HG03469 (cell line): Measurements from ENCODE around the gene P4HTM.
"Not testable (repeated sequence)": the region's sequence is repeated elsewhere in the genome, so short reads cannot be mapped to it uniquely, and the experiment has no call there.

Experiments used
- ATAC-seq: cut with Tn5 transposase; IDR thresholded peaks from one replicate; pipeline ENCODE4 v1.9.1; 2021; ENCODE audit warnings: mild to moderate bottlenecking, moderate library complexity, moderate number of reproducible peaks; ENCODE audit not compliant: unreplicated experiment

The P4HTM gene

DNA sequence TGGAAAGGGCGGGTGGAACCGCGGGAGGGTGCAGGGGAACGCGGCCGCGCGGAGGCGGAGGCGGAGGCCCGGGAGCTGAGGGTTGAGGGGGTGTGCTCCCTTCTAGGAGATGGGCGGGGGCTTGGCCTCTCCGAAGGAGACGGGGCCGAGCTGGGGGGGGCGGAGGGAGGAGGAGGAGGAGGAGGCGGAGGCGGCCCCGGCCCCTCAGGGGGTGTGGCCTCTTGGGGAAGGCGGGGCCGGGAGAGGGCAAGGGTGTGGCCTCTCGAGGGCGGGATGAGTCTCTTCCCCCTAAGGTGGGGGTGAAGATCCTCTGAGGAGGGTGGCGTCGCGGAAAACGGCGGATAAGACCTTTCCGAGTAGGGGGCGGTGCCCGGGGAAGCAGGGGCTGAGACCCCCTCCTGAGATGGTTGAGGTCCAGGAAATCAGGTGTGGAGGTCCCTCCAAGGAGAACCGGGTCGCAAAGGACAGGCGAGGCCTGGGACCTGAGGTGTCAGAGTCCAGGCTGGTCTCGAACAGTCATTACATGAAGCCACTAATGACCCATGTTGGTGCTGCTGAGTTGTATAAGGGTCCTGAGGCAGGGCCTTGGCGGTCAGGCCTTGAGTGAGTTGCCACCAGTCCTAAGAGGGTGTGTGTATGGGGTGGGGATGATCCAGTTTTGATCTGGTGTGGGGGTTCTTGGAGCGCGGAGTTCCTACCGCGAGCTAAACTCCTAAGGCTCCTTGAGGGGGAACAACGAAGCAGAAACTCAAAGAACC lies 17.9 kb downstream of the P4HTM start:
- peak; percentile 23 for ATAC-seq

DNA sequence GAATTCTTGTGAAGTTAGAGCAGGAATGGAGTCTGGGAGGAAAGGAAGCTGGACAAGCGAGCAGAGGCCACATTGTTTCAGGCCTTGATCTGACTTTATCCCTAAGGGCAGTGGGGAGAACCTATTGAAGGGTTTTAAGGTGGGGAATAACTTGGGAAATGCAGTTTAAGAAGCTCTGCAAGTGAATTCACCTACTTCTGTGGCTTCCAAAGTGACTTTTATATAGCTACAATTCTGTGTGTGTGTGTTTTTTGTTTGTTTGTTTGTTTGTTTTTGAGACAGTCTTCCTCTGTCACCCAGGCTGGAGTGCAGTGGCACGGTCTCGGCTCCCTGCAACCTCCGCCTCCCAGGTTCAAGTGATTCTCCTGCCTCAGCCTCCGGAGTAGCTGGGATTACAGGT lies 18.6 kb downstream of the P4HTM start:
- ATAC-seq, result not testable (repeated sequence)

DNA sequence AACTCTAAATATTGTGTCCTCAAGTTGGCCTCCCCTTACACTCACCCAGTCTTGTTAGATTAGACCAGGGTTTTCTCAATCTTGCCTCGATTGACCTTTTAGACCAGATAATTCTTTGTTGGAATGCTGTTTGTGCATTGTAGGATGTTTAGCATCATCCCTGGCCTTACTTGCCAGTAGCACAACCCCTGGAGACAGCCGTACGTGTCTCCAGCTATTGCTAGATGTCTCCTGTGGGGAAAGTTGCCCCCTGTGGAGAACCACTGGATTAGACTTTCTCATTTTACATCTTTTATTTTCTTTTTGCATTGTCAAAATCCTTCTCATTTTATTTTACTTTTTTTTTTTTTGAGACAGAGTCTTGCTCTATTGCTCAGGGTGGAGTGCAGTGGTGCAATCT lies 19.4 kb downstream of the P4HTM start:
- no peak for ATAC-seq

DNA sequence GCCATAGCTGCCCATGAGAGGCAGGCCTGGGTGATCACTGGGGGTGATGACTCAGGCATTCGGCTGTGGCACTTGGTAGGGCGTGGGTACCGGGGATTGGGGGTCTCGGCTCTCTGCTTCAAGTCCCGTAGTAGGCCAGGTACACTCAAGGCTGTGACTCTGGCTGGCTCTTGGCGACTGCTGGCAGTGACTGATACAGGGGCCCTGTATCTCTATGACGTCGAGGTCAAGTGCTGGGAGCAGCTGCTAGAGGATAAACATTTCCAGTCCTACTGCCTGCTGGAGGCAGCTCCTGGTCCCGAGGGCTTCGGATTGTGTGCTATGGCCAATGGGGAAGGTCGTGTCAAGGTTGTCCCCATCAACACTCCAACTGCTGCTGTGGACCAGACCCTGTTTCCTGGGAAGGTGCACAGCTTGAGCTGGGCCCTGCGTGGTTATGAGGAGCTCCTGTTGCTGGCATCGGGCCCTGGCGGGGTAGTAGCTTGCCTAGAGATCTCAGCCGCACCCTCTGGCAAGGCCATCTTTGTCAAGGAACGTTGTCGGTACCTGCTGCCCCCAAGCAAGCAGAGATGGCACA lies 22.5 kb downstream of the P4HTM start:
- no peak for ATAC-seq

DNA sequence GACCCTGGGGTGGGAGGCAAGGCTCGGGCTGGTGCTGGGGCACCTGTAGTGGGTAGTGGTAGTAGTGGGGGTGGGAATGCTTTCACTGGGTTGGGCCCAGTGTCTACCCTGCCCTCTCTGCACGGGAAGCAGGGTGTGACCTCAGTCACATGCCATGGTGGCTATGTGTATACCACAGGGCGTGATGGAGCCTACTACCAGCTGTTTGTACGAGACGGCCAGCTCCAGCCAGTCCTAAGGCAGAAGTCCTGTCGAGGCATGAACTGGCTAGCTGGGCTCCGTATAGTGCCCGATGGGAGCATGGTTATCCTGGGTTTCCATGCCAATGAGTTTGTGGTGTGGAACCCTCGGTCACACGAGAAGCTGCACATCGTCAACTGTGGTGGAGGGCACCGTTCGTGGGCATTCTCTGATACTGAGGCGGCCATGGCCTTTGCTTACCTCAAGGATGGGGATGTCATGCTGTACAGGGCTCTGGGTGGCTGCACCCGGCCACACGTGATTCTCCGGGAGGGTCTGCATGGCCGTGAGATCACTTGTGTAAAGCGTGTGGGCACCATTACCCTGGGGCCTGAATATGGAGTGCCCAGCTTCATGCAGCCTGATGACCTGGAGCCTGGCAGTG lies 23.2 kb downstream of the P4HTM start:
- no peak for ATAC-seq

DNA sequence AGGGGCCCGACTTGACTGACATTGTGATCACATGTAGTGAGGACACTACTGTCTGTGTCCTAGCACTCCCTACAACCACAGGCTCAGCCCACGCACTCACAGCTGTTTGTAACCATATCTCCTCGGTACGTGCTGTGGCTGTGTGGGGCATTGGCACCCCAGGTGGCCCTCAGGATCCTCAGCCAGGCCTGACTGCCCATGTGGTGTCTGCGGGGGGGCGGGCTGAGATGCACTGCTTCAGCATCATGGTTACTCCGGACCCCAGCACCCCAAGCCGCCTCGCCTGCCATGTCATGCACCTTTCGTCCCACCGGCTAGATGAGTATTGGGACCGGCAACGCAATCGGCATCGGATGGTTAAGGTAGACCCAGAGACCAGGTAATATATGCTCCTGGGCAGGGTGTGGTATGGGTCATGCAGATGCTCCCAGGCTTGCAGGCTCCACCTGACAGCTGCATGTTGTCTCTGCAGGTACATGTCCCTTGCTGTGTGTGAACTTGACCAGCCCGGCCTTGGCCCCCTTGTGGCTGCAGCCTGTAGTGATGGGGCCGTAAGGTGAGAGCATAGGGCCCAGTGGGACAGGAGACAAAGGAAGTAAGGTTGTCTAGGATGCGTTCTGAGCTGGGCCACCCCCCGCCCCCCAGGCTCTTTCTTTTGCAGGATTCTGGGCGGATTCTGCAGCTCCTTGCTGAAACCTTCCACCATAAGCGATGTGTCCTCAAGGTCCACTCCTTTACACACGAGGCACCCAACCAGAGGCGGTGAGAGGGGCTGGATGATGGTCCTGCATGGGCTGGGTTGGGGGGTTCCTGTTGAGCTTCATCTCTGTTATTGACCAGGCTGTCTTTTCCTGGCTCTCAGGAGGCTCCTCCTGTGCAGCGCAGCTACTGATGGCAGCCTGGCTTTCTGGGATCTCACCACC lies 24.0 kb downstream of the P4HTM start:
- no peak for ATAC-seq

DNA sequence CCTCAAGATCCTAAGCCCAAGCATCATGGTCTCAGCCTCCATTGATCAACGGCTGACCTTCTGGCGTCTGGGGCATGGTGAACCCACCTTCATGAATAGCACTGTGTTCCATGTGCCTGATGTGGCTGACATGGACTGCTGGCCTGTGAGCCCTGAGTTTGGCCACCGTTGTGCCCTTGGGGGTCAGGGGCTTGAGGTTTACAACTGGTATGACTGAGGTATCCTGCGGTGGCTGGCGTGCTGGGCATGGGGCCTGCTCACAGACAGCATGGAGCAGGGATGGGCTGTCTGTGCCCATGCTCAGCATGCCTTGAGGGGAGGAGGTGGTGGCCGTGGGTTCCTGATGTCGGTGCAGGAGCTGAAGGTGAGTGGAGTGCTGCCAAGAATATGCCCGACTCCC lies 25.0 kb downstream of the P4HTM start:
- ATAC-seq, result no peak

DNA sequence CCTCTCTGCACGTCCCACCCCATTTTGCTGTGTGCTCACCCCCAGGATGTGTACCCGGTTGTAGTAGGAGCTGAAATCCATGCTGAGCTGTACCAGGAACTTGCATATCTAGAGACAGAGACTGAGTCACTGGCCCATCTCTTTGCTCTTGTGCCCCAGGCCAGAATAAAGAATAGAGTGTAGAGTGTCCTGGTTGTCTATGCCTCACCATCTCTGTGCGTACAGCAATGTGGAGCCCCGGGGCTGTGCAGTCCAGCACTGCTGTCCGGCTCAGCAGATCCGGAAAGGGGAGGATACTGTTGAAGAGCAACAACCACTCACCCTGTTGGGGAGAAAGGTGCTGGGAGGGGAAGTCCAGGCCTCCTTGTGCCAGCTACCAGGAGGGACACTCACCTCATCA lies 25.7 kb downstream of the P4HTM start:
- no peak for ATAC-seq

DNA sequence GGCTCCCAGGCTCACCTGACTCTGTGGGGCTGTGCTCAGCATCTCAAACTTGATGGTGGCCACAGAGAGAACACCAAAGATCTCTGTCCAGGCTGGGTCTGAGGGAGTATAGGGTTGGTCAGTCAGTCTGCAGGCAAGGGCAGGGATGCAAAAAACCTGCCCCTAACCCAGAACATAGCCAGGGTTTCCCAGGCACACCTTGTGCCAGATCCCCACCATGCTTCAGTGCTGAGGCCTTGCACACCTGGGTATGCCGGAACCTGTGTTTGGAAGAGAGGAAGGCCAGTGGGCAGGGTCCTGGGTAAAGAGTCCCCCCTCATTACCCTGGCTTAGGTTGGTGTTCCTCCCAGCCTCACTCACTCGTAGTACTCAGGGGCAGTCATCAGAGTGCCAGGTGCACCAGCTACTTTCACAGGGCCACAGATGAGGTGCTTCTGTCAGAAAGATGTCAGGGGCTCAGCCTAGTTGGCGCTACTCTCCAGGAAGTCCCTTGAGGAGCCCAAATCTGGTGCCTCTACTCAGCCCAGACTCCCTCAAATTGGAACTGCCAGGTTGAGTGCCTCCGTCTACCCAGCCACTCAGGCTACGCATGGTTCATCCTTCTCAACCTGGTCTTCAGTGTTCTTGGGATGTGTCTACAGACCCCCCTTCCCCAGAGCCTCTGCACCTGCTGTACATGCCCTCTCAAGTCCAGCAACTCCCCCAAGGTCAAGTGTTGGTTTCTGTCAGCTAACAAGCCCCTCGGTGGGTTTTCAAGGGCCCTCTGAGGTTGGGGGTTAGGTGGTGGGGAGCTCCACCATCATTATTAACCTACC lies 26.6 kb downstream of the P4HTM start:
- no peak for ATAC-seq

DNA sequence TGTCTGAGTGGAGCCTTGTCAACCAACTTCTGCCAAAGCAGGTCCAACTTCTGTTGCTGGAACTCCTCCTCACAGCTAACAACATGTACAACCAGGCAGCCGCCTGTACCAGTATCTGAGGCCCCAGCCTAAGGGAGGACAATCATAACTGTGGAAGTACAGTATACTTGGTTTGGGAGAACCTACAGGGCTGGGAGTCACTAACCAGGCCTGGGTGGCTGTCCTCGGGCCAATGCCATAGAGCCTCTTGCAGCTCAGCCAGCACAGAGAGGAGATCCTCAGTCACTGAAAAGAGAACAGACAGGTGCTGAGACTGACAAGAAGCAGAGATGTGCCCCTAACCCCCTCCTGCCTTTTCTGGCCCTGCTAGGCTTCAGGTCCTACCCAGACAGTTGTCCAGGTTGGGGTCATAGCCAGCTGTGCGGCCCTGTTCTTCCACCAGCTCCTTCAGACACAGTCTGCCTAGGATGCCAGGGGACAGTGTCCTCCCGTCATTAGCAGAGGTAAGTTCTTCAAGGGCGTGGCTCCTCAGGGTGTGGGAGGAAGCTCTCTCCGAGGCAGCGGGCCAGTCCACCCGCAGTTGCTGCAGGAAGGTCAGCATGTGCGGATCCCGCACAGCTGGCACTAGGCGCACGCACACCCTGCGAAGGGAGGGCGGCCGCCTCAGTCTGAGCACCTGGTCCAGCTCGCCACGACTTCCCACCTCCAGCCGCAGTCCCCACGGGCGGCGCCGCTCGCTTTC lies 27.4 kb downstream of the P4HTM start:
- no peak for ATAC-seq

DNA sequence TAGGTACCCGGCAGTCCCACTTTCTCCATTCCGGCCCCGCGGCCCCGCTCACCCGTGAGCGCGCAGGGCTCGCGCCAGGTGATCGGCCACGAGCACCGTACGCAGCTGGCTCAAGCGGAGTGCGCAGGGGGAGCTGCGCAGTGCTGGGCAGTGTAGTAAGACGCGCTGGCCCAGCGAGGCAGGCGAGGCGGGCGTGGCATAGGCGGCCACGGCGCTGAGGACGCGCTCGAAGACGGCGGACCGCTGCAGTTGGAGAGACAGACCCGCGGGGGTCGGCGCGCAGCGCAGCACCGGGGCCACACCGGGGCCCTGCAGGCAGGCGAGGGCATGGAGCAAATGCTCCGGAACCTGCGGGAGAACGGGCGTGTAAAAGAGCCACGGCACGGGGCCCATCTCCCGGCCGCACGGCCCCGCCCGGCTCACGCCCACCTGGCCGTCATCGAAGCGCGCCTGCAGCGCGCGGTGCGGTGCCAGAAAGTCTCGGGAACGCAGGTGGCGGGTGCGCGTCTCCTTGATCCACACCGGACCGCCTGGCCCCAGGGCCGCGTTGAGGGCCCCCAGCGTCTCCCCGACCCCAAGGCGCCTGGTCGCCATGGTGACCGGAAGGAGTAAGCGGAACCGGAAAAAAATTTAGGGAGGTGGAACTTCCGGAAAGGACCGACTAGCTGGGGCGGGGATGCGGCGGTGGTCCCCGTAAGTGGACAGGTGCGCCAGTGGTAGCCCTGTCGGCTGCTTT lies 28.1 kb downstream of the P4HTM start, which contains the start of gene DALRD3:
Gene DALRD3, minus strand, starts transcription at position 610 of the 736 bp plus-strand sequence. Its CDS starts 16 bp downstream, at position 594.
- no peak for ATAC-seq

DNA sequence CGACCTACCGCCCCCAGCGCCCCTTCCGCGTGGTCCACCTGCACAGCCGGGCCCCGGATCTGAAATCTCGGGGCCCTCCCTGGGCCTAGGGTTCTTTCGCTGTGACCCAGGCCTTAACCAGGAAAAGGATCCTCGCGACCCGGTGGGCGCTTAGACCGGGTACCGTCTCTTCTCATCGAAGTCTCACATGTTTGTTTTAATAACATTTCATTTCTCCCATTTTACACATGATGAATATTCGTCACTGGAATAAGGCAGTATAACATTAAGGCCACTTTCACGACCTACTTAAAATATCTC lies 28.6 kb downstream of the P4HTM start:
- ATAC-seq, result no peak

DNA sequence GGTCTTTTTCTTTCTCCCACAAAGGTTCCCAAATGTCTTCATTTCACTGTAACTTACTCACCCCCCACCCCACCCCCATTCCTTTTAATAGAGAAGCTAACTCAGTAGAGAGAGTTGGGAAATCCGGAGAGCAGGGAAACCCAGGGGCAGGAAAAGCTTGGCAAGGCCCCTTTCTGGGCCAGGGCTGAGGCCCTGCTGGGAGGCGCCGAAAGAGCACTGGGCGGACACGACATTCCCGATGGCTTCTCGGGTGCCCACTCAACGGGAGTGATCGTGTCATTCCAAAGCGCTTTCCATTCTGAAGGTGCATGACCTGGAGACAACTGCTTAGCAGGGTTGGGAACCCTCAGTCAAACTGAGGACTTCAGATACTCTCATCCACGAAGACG lies 29.9 kb downstream of the P4HTM start:
- ATAC-seq, result no peak

DNA sequence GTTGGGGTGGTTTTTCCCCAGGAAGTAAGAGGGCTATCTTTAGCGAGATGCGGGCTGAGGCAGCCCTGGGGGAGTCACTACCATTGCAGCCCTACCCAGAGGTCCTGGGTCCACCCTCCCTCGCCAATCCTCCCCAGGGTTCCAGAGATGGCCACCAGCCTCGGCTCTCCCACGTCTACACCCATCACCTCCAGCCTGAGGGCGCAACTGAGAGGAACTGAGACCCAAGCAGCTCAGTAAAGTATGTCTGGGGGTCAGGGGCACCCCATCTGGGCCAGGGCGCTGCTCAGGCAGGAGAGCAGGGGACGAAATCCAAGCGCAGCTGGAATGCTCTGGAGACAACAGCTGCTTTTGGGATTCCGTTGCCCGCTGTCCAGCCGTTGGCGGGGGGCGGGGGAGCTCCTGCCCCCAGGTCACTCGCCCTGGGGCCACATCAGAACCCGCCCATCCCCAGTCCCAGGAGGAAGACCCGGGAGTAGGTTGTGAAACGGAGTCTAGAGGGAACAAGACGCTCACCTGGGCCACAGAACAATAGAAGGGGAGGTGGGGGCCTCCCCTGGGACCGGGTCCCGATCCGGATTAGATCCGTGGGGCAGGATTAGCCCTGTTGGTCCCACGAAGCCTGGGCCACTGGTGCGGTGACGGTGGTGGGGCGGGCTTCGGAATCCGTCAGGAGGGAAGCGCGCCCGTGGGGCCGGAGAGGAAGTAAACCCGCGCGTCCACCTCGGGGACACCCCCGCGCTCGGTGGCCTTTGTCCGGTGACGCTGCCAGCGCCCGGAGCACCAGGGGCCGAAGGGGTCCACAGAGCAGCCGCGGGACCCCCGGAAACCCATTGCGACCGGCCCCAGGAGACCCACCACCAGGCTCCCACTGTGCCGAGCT lies 30.5 kb downstream of the P4HTM start:
- no peak for ATAC-seq

DNA sequence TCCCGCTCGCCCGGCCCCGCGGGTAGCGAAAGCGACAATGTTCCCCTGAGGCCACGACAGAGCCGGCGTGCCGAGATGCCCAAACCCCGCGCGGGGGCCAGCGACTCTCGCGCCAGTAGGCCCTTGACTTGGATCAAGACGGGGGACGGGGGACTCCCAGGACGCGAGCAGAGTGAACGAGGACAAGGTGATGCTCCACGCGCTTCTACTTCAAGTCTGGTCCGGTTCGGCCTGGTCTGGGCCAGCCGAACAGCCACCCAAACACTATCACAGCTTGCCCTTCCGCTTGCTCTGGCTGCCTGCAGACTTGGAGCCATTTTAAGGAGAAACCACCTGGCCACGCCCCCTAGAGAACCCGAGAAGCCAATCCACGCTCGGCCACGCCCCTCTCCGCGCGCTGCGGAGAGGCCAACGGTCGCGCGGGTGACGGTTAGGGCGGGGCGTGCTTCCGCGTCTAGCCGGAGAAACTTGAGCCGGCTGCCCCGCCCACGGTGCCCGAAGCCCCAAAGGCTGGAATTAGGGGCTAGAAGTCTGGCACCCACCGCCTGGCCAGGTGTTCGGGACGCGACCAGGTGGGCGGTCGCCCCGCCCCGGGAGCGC lies 31.3 kb downstream of the P4HTM start:
- ATAC-seq, result peak; percentile 29

DNA sequence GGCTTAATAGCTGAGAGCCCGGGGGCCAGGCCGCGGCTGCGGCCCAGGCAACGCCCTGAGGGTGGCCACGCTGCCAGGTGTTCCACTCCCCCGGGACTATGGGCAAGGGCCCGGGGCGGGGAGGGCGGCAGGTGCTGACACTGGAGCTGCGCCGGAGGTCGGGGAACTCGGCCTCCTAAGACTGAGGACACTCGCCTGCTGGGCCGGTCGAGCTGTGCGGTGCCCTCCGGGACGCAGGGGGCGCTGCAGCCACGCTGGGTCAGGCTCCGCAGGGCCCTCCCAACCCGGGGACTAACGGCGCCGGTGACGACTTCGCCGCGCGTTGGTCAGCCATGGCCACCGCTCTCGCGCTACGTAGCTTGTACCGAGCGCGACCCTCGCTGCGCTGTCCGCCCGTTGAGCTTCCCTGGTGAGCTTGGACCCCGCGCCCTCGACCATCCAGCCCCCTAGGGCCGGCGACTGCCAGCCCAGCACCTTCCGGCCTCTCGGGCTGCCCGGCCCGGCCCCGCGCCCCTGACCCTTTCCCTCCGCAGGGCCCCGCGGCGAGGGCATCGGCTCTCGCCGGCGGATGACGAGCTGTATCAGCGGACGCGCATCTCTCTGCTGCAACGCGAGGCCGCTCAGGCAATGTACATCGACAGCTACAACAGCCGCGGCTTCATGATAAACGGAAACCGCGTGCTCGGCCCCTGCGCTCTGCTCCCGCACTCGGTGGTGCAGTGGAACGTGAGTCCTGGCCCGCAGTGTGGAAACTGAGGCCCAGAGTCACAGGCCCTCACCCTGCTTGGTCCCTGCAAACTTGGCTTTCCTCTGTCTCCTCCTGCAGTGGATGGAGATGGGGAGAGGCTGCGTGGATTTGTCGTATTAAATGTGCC lies 32.0 kb downstream of the P4HTM start, which contains the start of gene NDUFAF3:
Gene NDUFAF3, plus strand, starts transcription at position 309 of the 875 bp plus-strand sequence. Its CDS starts 24 bp downstream, at position 333.
- ATAC-seq, result peak; percentile 48
